ENCODE measurements around the gene CACNA1D.

Gene CACNA1D

GRCh38 chr3:53695324-53695690 lies 200.9 kb downstream of the CACNA1D start:
- DNase-seq: no peak

GRCh38 chr3:53696401-53697172 lies 202.2 kb downstream of the CACNA1D start:
- no peak for DNase-seq

DNA sequence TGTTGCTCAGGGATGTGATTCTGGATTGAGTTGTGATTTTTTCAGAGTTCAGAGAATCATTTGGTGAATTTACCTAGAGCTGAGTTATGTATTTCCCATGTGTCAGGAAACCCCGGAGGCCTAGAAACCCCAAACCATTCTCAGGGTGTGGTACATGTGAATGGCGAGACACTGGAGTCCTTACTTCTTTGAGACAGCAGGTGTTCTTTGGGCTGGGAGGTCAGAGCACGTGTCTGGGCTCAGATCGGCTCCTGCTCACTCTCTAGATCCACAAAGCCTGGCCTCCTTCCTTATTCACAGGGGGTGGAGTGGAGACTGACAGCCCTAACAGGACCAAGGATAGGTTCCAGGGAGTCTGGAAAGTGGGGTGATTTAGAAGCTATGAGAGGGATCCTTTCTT lies 206.0 kb downstream of the CACNA1D start:
- no peak for DNase-seq

DNA sequence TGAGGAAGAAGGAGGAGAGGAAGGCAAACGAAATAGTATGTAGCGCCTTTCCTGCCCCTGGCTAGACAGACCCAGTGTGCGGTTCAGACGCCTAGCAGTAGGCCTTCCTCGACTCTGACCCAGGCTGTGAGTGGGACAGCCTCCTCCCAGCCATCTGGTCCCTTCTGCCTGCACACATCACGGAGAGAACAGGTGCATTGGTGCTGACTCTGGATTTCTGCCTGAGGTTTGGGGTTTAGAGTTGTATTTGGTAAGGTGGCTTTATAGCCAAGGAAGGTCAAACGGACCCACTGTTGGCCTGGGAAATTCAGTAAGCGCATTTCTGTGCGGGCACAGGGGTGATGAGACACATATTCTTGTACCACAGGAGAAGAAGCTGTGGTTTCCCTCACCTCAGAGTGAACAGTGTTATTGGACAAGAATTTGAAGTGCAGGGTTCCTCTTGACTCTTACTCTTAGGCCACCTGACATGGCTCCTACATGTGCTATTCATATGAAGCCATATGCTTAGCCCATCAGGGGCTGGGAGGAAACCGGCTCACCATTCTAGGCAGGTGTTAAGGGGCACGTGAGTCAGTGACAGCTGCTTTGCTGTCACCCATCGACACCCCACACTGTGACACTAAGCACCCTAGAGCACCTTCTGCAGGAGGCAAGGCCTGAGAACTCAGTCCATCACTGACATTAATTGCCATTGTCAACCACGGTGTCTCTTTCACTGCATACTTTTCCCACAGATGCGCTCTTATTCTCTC lies 208.5 kb downstream of the CACNA1D start:
- DNase-seq: no peak

GRCh38 chr3:53703630-53704362 lies 209.4 kb downstream of the CACNA1D start:
- DNase-seq: no peak

GRCh38 chr3:53704363-53704725 lies 209.9 kb downstream of the CACNA1D start:
- DNase-seq: no peak

DNA sequence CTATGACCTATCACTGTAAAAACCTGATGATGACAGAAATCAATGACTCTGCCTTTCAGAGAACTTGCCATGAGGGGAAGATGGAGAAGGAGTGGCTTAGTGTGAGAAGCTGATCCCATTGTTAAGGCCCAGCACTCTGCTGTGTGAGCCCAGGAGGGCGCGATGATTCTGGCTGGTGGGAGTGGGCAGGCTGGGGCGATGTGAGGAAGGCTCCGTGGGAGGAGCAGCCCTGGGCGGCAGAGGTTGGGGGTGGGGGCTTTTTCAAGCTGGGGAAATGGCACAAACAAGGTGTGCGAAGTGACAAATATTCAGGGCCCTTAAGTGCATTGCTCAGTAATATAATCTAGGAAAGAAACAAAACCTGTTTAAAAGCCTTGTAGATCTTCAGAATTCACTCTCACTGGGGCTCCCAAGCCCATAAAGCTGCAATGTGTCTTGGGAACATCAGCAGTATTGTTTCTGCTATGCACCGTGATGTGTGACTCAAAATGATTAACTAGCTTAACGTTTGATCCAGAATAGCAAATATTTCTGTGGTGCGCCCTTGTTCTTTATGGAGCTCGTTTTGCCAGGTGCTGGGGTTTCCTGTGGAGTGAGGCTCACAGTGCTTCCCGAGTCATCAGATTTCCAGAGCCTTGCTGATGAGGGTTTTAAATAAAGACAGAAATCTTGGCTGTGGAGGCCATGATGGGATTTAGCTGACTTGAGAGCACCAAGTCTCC lies 210.8 kb downstream of the CACNA1D start:
- no peak for DNase-seq

DNA sequence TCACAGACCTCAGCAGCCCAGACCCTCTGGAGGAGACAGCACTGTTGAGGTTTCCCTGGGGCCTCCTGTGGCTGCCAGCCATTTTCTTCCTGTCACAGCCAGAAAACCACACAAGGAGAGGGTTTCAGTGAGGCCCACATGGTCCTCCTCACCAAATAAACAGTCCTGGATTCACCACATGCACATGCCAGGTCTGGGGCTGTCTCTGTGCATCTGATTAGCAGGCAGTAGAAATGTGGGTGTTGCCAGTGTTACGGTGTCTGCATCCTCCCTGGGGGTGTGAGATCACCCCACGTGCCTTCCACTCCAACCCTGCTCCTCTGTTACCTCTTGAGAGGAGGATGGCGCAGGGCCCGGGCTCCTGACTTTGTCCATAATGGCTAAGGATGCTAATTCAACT lies 211.4 kb downstream of the CACNA1D start:
- no peak for DNase-seq

DNA sequence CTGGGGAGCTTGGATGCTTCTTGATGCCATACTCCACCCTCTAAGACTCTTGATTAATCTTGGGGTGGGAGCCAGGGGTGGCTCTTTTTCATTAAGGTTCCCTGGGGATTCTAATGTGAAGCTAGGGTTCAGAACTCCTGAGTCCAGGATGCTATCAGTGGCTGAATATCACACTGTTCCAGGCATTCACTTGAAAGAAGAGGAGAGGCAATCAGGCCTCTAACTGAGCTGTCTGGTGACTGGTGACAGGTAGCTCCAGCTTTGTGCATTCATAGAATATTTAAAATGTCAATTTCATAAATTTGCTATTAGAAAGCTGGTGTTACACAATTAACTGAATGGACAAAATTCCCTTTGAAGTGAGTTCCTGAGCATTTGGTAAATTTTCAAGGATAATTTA lies 212.8 kb downstream of the CACNA1D start:
- DNase-seq: no peak

- DNase-seq: no peak
Observed at GRCh38 chr3:53708001-53708621, 213.7 kb downstream of the CACNA1D start.

DNA sequence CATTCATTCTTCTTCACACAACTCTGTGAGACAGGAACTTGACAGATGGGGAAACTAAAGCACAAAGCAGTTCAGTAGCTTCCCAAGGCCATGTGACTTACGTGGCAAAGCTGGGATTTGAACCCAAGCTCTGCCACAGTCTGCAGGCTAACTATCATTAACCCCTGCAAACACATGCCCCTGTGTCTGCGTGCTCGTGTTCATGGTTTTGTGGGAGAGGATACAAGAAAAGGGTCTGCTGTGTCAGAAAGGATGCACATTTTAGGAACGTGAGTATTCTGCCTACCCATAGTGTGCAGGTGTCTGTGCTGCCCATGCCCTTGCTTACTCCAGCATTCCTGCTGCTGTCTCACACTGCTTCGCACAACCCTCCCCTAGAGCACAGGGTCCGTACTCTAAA lies 214.8 kb downstream of the CACNA1D start:
- DNase-seq: no peak

- DNase-seq: peak; percentile 25
Observed at GRCh38 chr3:53709860-53710674, 215.7 kb downstream of the CACNA1D start.

DNA sequence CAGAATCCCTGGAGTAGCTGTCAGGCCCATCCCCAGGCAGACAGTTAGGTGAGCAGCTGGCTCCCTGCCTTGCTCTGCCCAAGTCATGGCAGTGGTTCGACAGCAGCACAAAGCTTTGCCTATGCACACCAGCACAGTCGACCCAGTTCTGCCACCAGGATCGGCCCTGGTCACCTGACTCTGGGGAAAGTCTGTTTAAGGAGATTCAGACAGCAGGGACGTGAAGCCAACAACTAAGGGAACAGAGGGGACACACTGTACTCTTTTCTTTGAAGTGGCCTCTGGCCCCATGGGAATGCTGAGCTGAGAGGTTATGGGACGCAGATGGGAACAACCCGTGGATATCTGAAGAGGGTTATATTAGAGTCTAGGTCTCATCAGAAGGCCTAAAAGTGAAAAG lies 217.0 kb downstream of the CACNA1D start:
- DNase-seq: no peak

DNA sequence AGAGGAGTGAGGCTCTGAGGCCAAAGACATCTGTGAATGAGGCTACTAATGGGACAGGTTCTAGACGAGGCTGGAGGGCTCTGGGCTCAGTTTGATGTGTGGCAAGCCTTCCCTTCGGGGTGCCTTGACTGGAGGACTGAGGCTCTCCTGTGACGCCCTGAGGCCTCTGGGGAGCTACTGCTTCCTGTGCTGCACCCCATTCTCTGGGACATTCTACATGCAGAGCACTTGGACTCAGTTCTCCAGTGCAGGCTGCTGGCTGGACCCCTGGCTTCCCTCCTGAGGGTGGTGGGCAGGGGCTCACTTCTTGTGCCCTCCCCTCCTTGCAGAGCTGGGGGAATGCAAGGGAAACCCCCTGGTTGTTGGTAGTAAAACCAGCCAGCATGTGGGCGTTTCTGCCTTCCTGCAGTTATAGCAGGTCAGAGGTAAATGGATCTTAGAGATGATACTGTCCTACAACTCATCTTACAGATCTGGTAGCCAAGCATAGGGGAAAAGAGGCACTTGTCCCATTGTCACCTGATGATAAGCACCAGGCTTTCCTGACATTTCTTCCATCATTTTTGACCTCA lies 218.5 kb downstream of the CACNA1D start:
- no peak for DNase-seq

GRCh38 chr3:53713626-53714025 lies 219.2 kb downstream of the CACNA1D start:
- DNase-seq: no peak

DNA sequence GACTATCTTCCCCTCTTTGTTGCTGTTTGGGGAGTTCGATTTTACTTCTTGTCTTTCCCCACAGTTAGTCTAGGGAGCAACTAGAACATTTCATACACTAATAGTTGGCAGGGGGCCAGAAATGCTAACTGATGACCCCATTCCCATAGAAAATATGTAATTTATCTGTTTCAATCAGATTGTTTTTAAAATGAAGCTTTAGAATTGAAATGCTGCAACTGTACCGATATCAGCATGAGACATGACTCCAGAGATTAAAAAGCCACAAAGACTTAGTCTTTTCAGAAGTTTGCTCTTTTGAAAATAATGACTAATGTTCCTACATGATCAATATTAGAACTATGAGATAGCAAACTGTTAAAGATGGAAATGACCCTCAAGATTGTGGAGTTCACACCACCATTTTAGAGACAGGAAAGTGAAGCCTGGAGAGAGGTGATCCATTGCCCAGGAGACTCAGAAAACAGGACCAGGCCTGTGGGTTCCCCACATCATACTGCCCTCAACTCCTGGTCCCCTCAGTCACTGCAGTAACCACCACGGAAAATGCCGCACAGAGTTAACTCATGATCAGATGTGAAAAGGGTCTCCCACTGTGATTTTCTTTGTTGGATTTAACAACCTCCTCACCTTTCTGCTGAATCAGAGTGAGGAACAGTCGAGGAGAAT lies 221.5 kb downstream of the CACNA1D start:
- DNase-seq: no peak

DNA sequence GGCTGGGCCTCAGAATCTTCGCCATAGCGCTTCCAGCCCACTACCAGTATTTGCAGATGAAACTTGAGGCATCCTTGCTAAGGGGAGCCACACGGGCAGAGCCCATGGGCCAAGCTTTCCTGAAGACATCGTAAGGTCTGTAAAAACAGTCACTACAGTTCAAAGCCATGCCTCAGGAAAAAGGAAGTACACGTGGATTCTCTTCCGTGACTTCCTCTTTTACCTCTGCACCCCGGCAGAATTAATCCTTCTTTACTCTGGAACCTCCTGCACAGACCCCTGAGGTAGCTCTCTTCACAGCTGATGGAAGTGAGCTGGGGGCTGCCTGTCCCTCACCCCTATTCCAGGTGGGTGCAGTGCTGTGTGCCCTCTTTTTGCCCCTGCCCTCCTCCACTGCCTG lies 222.6 kb downstream of the CACNA1D start:
- DNase-seq: no peak

DNA sequence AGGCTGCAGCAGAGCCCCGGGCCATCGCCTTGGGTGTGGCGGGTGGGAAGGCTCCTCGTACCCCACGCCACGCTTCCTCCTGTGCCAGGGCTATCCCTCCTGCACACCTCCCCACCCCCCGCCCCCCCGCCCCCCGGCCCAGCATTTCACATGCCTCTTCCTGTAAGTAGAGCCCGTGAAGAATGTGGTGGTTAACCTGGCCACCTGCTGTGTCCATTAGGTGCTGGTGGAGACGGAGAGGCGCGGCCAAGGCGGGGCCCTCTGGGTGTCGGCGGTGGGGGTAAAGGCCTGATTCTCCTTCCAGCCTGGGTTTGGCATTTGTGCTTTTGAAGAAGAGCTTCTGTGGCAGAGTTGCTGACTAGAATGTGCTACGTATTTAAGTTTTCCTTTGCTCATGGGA lies 224.1 kb downstream of the CACNA1D start:
- DNase-seq: no peak

DNA sequence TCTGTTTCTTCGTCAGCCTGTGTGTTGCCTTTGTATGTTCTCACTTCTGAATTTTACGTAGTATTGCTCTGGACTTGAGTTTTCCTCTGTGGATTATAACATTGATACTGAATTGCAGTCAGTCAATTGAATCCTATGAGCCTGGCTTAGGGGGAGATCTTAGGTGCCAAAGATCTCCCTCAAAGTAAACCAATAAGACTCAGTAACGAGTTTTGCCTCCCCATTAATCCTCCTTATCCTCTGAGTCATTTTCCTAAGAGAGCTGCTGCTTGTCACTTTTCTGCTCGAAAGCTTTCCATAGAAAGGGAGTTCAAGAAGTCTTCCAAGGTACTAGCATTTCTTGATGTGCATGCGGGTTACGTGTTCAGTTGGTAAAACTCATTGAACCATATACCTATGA lies 225.4 kb downstream of the CACNA1D start:
- DNase-seq: no peak

DNA sequence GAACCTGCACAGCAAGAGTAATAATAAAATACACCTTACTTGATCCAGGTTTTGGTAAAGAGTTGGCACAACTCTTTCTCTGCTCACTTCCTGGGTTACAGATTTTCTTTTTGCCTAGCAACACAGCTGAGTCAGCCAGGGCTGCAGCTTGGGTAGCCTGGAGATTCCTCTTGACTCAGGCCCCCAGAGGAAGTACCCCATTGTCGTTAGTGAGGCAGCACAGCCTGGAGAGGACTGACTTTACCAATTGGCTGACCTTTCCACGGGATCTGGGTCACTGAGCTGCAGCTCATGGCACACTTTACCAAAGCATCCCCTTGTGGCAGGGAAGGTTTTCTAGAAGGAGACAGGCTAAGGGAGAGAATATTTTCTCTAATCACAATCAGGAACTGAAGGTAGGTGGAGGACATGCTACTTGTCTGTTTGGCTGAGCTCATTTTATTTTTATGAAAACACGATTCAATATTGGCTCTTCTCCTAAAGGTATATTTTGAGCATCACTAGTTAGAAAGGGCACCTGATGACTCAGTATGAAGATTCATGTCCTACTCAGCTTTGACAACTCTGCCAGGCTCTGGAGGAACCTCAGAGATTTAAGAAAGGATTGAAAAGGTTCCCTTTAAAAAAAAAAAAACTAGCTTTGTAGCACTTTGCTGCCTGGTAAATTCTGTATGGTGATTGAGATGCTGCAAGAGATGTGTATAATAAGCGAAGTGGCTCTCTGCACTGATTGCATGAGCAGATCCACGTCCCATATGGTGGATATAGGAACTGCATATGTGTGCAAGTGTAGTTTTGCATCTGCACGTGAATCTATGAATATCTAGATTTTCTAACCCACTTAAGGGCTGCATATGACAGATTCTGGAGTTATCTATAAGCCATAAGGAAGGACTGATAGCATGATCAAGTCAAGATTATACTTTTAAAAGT lies 227.0 kb downstream of the CACNA1D start:
- no peak for DNase-seq
